ENCODE measurements around the gene RSU1. TPM values are rescaled to one million over a fixed set of nuclear protein-coding genes. Genes with fewer than 3 reads are reported as not detected.
A peak's percentile ranks its signal among the peaks of the same experiment; 100 is the strongest.

RSU1 gene
- total and polyA plus RNA-seq, 7 donors: 46.2 to 94.7 (median 62.4) TPM

DNA sequence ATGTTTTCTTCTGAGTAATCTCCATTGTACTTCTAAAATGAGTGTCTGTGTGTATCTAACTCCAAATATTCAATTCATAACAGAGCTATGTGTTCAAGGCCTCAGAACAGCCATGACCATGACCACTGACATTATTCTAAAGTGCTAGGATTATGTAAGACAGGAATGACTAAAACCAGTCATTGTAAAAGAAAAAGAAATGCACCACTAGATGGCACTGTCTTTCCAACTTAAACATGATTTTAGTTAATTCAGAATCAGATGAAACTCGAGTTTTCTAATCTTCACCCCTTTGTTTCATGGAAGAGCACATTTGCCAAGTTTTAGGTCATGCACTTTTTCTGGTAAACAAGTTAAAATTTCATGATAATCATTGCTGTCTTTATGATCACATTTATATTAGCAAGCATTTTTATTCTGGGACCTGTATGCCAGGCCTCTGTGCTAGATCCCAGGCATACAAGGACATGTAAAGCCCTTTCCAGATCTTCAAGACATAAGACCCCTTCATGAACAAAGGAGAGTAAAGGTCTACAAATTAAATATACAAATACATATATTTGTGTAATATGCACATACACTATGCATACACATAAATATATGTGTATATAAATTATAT is 26.1 kb upstream of the RSU1 start:
- 0 to 1% methylated on average over 1 of the region's 1 CpG for WGBS, 2 donors
- TF ChIP-seq EP300 (IDR thresholded peaks at IDR 0.05): no peak
- TF ChIP-seq, protein P1, sequence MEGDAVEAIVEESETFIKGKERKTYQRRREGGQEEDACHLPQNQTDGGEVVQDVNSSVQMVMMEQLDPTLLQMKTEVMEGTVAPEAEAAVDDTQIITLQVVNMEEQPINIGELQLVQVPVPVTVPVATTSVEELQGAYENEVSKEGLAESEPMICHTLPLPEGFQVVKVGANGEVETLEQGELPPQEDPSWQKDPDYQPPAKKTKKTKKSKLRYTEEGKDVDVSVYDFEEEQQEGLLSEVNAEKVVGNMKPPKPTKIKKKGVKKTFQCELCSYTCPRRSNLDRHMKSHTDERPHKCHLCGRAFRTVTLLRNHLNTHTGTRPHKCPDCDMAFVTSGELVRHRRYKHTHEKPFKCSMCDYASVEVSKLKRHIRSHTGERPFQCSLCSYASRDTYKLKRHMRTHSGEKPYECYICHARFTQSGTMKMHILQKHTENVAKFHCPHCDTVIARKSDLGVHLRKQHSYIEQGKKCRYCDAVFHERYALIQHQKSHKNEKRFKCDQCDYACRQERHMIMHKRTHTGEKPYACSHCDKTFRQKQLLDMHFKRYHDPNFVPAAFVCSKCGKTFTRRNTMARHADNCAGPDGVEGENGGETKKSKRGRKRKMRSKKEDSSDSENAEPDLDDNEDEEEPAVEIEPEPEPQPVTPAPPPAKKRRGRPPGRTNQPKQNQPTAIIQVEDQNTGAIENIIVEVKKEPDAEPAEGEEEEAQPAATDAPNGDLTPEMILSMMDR (IDR thresholded peaks at IDR 0.05): peak in 3 of 4 experiments; percentile 28 to 61 (median 31)
- H3K9me3 ChIP-seq: no peaks in the 10 kb centered on the region
- no peaks in the 10 kb centered on the region for H3K4me1 ChIP-seq
- no peak overlapping the region for H3K4me3 ChIP-seq
- H3K27ac ChIP-seq: no peak overlapping the region
- intact Hi-C loops (cut with DNase I): loop anchor here (1.0 to 5.0 kb wide), 2 partner anchors 414 to 589 kb away; no protein-coding TSS in a partner anchor
- no peaks in the 10 kb centered on the region for H3K36me3 ChIP-seq
- DNase-seq: no peak
- H3K27me3 ChIP-seq: no peaks in the 10 kb centered on the region

DNA sequence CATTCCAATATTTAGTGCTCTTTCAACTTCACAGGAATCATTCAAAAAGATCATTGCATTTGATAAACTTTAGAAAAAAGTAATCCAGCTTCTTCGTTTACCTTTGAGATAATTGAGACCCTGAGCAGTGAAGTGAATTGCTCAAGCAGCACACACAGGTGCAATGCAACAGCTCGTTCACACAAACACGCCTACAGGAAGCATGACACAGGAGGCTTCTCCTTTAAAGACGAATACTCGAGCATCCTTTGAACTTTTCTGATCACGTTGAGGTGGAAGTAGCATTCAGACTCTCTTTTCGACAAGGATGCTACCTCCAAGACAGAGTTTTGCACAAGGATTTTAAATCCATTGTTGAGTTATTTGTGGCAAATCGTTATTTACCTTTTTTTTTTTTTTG is 18.0 kb upstream of the RSU1 start:
- H3K4me3 ChIP-seq: no peak overlapping the region
- H3K27me3 ChIP-seq: no peaks in the 10 kb centered on the region
- no peak for DNase-seq
- peaks cover 0 to 5% (median 0%) of the 10 kb centered on the region in 4 donors for H3K4me1 ChIP-seq
- no peak overlapping the region for H3K27ac ChIP-seq
- 64 to 73% methylated on average over 8 of the region's 8 CpGs for WGBS, 2 donors
- intact Hi-C loops (cut with DNase I): no loop called here
- TF ChIP-seq, protein P1 (IDR thresholded peaks at IDR 0.05): no peak
- TF ChIP-seq POLR2AphosphoS5 (IDR thresholded peaks at IDR 0.05): no peak
- no peak for TF ChIP-seq EP300 (IDR thresholded peaks at IDR 0.05)
- no peak for TF ChIP-seq POLR2A (IDR thresholded peaks at IDR 0.05)
- no peaks in the 10 kb centered on the region for H3K36me3 ChIP-seq
- H3K9me3 ChIP-seq: no peaks in the 10 kb centered on the region

DNA sequence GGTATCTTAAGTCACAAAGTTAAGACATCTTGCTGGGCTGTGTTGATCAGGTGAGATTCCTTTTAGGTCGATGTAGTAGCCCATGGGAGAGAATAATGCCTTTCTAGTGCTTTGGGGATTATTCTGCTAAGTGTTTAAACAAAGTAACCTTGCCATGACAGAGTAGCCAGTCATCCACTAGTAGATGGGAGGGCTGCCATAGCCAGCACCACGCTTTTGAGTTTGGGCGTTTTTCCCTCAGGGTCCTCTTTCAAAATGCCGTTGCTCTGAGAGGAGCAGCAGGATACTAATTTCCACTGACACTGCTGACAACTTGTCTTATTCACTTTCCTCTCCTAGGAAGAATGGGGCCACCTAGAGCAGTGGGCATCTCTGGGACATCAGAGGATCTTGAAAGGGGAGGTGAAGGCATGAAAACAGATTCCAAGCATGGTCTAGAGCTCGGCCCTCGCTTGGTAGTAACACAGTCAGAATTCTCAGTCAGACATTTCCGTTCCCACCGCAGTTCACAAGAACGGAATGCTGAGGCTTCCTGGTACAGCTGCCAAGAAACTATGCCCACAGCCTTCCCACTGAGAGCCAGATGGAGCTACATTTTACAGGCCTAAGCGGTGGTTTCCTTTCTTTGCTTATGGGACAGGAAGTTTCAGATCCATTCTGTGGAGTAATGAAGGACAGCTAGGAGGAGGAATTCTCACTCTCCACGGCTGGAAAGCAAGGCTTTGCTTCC is 15.3 kb upstream of the RSU1 start:
- whole genome bisulfite sequencing, 2 donors: 18 to 44% methylated on average over 11 of the region's 11 CpGs
- peaks cover 0 to 7% (median 3%) of the 10 kb centered on the region in 4 donors for H3K4me1 ChIP-seq
- no peak for DNase-seq
- H3K27me3 ChIP-seq: no peaks in the 10 kb centered on the region
- intact Hi-C loops (cut with DNase I): no loop called here
- H3K4me3 ChIP-seq: no peak overlapping the region
- no peak for TF ChIP-seq POLR2A (IDR thresholded peaks at IDR 0.05)
- TF ChIP-seq EP300 (IDR thresholded peaks at IDR 0.05): no peak
- TF ChIP-seq, protein P1 (IDR thresholded peaks at IDR 0.05): no peak
- TF ChIP-seq POLR2AphosphoS5 (IDR thresholded peaks at IDR 0.05): no peak
- no peaks in the 10 kb centered on the region for H3K36me3 ChIP-seq
- peak overlapping the region; percentile 18 to 63 (median 42) for H3K27ac ChIP-seq
- no peaks in the 10 kb centered on the region for H3K9me3 ChIP-seq

DNA sequence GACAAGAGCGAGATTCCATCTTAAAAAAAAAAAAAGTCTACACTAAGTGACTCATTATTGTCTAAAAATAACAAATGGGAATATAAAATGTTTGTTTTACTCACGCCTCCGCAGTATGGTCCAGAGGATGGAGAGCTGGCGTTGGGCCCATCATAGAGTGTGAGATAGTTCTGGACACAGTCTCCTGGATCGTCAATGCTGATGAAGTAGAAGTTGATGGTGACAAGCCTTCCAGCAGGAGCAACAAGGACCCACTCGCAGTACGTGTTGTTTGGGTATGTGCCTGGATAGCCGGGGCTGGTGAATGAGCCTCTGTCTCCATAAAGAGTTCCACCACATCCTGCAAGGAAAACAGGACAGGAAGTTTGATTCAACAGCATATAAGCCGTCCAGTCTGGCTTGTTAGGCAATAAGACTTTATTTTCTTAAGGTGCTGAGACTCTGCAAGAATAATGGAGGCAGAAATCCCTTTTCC is 11.5 kb upstream of the RSU1 start:
- Histone ChIP-seq H3K36me3 (no peaks in the 10 kb centered on the region), H3K27ac (peak overlapping the region in 2 of 4 donors; percentile 34 to 52), H3K4me3 (no peak overlapping the region), H3K27me3 (no peaks in the 10 kb centered on the region), H3K4me1 (peaks cover 0 to 7% (median 3%) of the 10 kb centered on the region in 4 donors), H3K9me3 (no peaks in the 10 kb centered on the region)
- WGBS, 2 donors: 49 to 58% methylated on average over 9 of the region's 9 CpGs
- no peak for DNase-seq
- TF ChIP-seq, protein P1 (IDR thresholded peaks at IDR 0.05): no peak
- TF ChIP-seq EP300 (IDR thresholded peaks at IDR 0.05): no peak
- TF ChIP-seq POLR2A (IDR thresholded peaks at IDR 0.05): no peak
- no peak for TF ChIP-seq POLR2AphosphoS5 (IDR thresholded peaks at IDR 0.05)
- intact Hi-C loops (cut with DNase I): loop anchor here (1.0 kb wide), 2 partner anchors 429 to 602 kb away; no protein-coding TSS in a partner anchor

Data from sigmoid colon (tissue), 7 donors.